Neural cell (in vitro differentiated cells): Measurements from ENCODE around the gene LRRC19. TPM values are rescaled to one million over a fixed set of nuclear protein-coding genes. Genes with fewer than 3 reads are reported as not detected.

Experiments
- H2AFZ ChIP-seq: fragments of 200-600, 300-800 bp; sonication (generic), shearing (Covaris generic); 2 replicates; pipeline ENCODE4 v1.6.0; 2014; ENCODE audit warnings: low read depth, mild to moderate bottlenecking, antibody characterized with exemption, low read length, moderate library complexity
- H3F3A ChIP-seq: fragments of 200-600 bp; shearing (Covaris generic); 2 replicates; pipeline ENCODE4 v1.6.1; 2016; ENCODE audit warnings: mild to moderate bottlenecking, moderate library complexity, mixed read lengths, antibody characterized with exemption, low read length; ENCODE audit not compliant: insufficient read depth, poor library complexity, severe bottlenecking
- H3K27ac ChIP-seq: fragments of 200-600, 300-800 bp; sonication (generic), shearing (Covaris generic); 2 replicates; pipeline ENCODE4 v1.5.1; 2014; ENCODE audit warnings: mild to moderate bottlenecking, low read length, moderate library complexity
- H3K27me3 ChIP-seq: fragments of 300-800, 200-600 bp; sonication (generic), shearing (Covaris generic); 2 replicates; pipeline ENCODE4 v1.6.0; 2014; ENCODE audit warnings: mild to moderate bottlenecking, low read depth, low read length, moderate library complexity; ENCODE audit not compliant: insufficient read depth
- H3K36me3 ChIP-seq: fragments of 300-800, 200-600 bp; sonication (generic), shearing (Covaris generic); 2 replicates; pipeline ENCODE4 v1.5.1; 2014; ENCODE audit warnings: mild to moderate bottlenecking, antibody characterized with exemption, low read length, moderate library complexity; ENCODE audit not compliant: insufficient read depth
- H3K4me2 ChIP-seq: fragments of 300-800, 200-600 bp; sonication (generic), shearing (Covaris generic); 2 replicates; pipeline ENCODE4 v1.6.0; 2014; ENCODE audit warnings: mild to moderate bottlenecking, low read length
- H3K4me3 ChIP-seq: fragments of 300-800, 200-600 bp; sonication (generic), shearing (Covaris generic); 2 replicates; pipeline ENCODE4 v1.5.1; 2014; ENCODE audit warnings: mild to moderate bottlenecking, low read length, moderate library complexity
- H3K79me2 ChIP-seq: fragments of 200-600 bp; shearing (Covaris generic); replicated peaks from 2 replicates; pipeline ENCODE4 v1.6.0; 2014; ENCODE audit warnings: mild to moderate bottlenecking, low read length, moderate library complexity; ENCODE audit not compliant: insufficient read depth
- H3K9ac ChIP-seq: fragments of 300-800, 200-600 bp; sonication (generic), shearing (Covaris generic); 2 replicates; pipeline ENCODE4 v1.6.1; 2016; ENCODE audit warnings: mild to moderate bottlenecking, low read length, mixed read lengths
- H3K9me2 ChIP-seq: fragments of 200-600 bp; shearing (Covaris generic); 2 replicates; pipeline ENCODE4 v1.6.1; 2016; ENCODE audit warnings: mild to moderate bottlenecking, low read length, mixed read lengths; ENCODE audit not compliant: insufficient read depth
- H3K9me3 ChIP-seq: fragments of 200-600, 300-800 bp; sonication (generic), shearing (Covaris generic); 2 replicates; pipeline ENCODE4 v1.6.1; 2016; ENCODE audit warnings: mild to moderate bottlenecking, mixed run types, low read length, moderate library complexity, mixed read lengths
- H4K20me1 ChIP-seq: fragments of 200-600 bp; shearing (Covaris generic); 2 replicates; pipeline ENCODE4 v1.6.1; 2016; ENCODE audit warnings: mild to moderate bottlenecking, mixed run types; ENCODE audit not compliant: insufficient read depth
- CTCF ChIP-seq: fragments of 450-650 bp; IDR thresholded peaks from 2 replicates; pipeline ENCODE4 v1.5.1; 2014; ENCODE audit warnings: antibody characterized with exemption, mild to moderate bottlenecking, moderate library complexity; ENCODE audit not compliant: poor library complexity, severe bottlenecking
- EP300 ChIP-seq: fragments of 450-650 bp; conservative IDR thresholded peaks from 2 replicates; pipeline ENCODE4 v1.6.1; 2014; ENCODE audit warnings: antibody characterized with exemption, mild to moderate bottlenecking, moderate library complexity; ENCODE audit not compliant: poor library complexity, severe bottlenecking
- EZH2 ChIP-seq: fragments of 200-600, 300-800 bp; shearing (Covaris generic), sonication (generic); IDR thresholded peaks from 2 replicates; pipeline ENCODE4 v1.6.1; 2014; ENCODE audit warnings: antibody characterized with exemption, low read length, borderline replicate concordance, mild to moderate bottlenecking; ENCODE audit not compliant: insufficient read depth, poor library complexity, severe bottlenecking
- MXI1 ChIP-seq: fragments of 450-650 bp; conservative IDR thresholded peaks from 2 replicates; pipeline ENCODE4 v1.6.1; 2014; ENCODE audit warnings: antibody characterized with exemption, mild to moderate bottlenecking; ENCODE audit not compliant: poor library complexity, severe bottlenecking
- POLR2AphosphoS5 ChIP-seq: IDR thresholded peaks from 2 replicates; pipeline ENCODE4 v1.6.1; 2012
- RAD21 ChIP-seq: fragments of 450-650 bp; conservative IDR thresholded peaks from 2 replicates; pipeline ENCODE4 v1.6.1; 2014; ENCODE audit warnings: antibody characterized with exemption, mild to moderate bottlenecking, moderate library complexity
- REST ChIP-seq: IDR thresholded peaks from 2 replicates; pipeline ENCODE4 v1.6.1; 2012; ENCODE audit warnings: borderline replicate concordance
- SMC3 ChIP-seq: fragments of 450-650 bp; conservative IDR thresholded peaks from 2 replicates; pipeline ENCODE4 v1.6.1; 2014; ENCODE audit warnings: antibody characterized with exemption, mild to moderate bottlenecking, moderate library complexity; ENCODE audit not compliant: poor library complexity
- TAF1 ChIP-seq: IDR thresholded peaks from 2 replicates; pipeline ENCODE4 v1.6.1; 2012; ENCODE audit warnings: low read depth
- polyA plus RNA-seq: library from polyadenylated mRNA; depleted of rRNA; stranded (reverse); fragments of >200 nt; gene quantifications from 2 replicates; pipeline ENCODE4 v1.2.3, GENCODE V29; 2014

The LRRC19 gene
- polyA plus RNA-seq, 1 donor from 2014 or later: not detected

GRCh38 chr9:27042476-27042875 is 37.0 kb upstream of the LRRC19 start:
- H3K27me3 ChIP-seq: no peaks in the 10 kb centered on the region
- H3K9ac ChIP-seq: no peak overlapping the region
- TF ChIP-seq EZH2: no peak
- no peak for TF ChIP-seq SMC3
- TF ChIP-seq EP300: no peak
- TF ChIP-seq POLR2AphosphoS5: no peak
- no peak for TF ChIP-seq CTCF
- no peak for TF ChIP-seq TAF1
- no peak for TF ChIP-seq RAD21
- no peak for TF ChIP-seq MXI1
- TF ChIP-seq REST: no peak
- H3F3A ChIP-seq: no peaks in the 10 kb centered on the region
- H2AFZ ChIP-seq: no peak overlapping the region
- H3K79me2 ChIP-seq: no peaks in the 10 kb centered on the region
- no peak overlapping the region for H3K27ac ChIP-seq
- H3K36me3 ChIP-seq: no peaks in the 10 kb centered on the region
- H3K9me3 ChIP-seq: no peaks in the 10 kb centered on the region
- no peaks in the 10 kb centered on the region for H4K20me1 ChIP-seq
- H3K4me2 ChIP-seq: no peak overlapping the region
- H3K9me2 ChIP-seq: no peaks in the 10 kb centered on the region
- no peak overlapping the region for H3K4me3 ChIP-seq

GRCh38 chr9:27041746-27042145 is 36.3 kb upstream of the LRRC19 start:
- Histone ChIP-seq H3F3A (no peaks in the 10 kb centered on the region), H2AFZ (no peak overlapping the region), H3K27ac (no peak overlapping the region), H3K27me3 (no peaks in the 10 kb centered on the region), H3K4me2 (no peak overlapping the region), H3K9ac (no peak overlapping the region), H3K9me3 (no peaks in the 10 kb centered on the region), H4K20me1 (no peaks in the 10 kb centered on the region), H3K79me2 (no peaks in the 10 kb centered on the region), H3K4me3 (no peak overlapping the region), H3K9me2 (no peaks in the 10 kb centered on the region), H3K36me3 (no peaks in the 10 kb centered on the region)
- TF ChIP-seq SMC3 (no peak), EZH2 (no peak), POLR2AphosphoS5 (no peak), MXI1 (no peak), TAF1 (no peak), REST (no peak)
